ENCODE measurements around the gene ZNF688. TPM values are rescaled to one million over a fixed set of nuclear protein-coding genes. Genes with fewer than 3 reads are reported as not detected.

ZNF688 gene
- total RNA-seq, 4 donors from 2014 or later: 9.9 to 33.0 (median 20.0) TPM

DNA sequence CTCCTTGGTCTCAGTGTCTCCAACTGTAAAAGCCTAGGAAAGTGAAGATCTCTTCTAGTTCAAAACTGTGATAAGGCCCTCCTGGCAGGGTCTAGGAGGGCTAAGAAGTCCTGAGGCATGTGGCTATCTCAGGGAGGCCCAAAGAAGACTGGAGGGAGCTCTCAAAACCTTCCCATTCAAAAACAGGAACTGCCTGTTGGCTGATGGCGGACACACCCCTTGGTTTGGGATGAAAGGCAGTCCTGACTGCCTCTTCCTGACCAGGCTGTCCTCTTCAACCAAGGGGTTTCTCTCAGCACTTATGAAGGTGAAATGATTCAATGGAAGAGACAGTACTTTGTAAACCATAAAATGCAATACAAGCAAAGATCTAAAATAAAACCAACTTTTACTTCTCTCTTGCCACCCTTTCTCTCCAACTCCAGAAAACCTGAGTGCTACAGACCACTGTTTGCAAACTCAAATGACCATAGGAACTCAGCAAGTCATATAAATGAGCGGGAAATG lies 18.1 kb downstream of the ZNF688 start:
- H3K27me3 ChIP-seq: no peaks in the 10 kb centered on the region
- TF ChIP-seq, protein P1, sequence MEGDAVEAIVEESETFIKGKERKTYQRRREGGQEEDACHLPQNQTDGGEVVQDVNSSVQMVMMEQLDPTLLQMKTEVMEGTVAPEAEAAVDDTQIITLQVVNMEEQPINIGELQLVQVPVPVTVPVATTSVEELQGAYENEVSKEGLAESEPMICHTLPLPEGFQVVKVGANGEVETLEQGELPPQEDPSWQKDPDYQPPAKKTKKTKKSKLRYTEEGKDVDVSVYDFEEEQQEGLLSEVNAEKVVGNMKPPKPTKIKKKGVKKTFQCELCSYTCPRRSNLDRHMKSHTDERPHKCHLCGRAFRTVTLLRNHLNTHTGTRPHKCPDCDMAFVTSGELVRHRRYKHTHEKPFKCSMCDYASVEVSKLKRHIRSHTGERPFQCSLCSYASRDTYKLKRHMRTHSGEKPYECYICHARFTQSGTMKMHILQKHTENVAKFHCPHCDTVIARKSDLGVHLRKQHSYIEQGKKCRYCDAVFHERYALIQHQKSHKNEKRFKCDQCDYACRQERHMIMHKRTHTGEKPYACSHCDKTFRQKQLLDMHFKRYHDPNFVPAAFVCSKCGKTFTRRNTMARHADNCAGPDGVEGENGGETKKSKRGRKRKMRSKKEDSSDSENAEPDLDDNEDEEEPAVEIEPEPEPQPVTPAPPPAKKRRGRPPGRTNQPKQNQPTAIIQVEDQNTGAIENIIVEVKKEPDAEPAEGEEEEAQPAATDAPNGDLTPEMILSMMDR (IDR thresholded peaks at IDR 0.05): no peak
- TF ChIP-seq POLR2A (IDR thresholded peaks at IDR 0.05) (no peak), EP300 (IDR thresholded peaks at IDR 0.05) (no peak), POLR2AphosphoS5 (IDR thresholded peaks at IDR 0.05) (no peak)
- no peaks in the 10 kb centered on the region for H3K9me3 ChIP-seq
- H3K27ac ChIP-seq: no peak overlapping the region
- peaks cover 31% of the 10 kb centered on the region for H3K36me3 ChIP-seq
- H3K4me1 ChIP-seq: peaks cover 34% of the 10 kb centered on the region
- 78% methylated on average over 2 of the region's 2 CpGs for WGBS
- no peak overlapping the region for H3K4me3 ChIP-seq
- DNase-seq (ENCODE audit: low spot score in 2 of 2): no peak

GRCh38 chr16:30552956-30553355 lies 18.6 kb downstream of the ZNF688 start:
- H3K27me3 ChIP-seq: no peaks in the 10 kb centered on the region
- H3K4me3 ChIP-seq: no peak overlapping the region
- H3K9me3 ChIP-seq: no peaks in the 10 kb centered on the region
- no peak for DNase-seq (ENCODE audit: low spot score in 2 of 2)
- WGBS: 95% methylated on average over 4 of the region's 4 CpGs
- H3K27ac ChIP-seq: no peak overlapping the region
- no peak for TF ChIP-seq EP300 (IDR thresholded peaks at IDR 0.05)
- TF ChIP-seq, protein P1 (IDR thresholded peaks at IDR 0.05): no peak
- TF ChIP-seq POLR2AphosphoS5 (IDR thresholded peaks at IDR 0.05): no peak
- TF ChIP-seq POLR2A (IDR thresholded peaks at IDR 0.05): no peak
- peaks cover 33% of the 10 kb centered on the region for H3K4me1 ChIP-seq
- peaks cover 31% of the 10 kb centered on the region for H3K36me3 ChIP-seq

- Histone ChIP-seq H3K27me3 (no peaks in the 10 kb centered on the region), H3K36me3 (peaks cover 31% of the 10 kb centered on the region), H3K27ac (no peak overlapping the region), H3K9me3 (no peaks in the 10 kb centered on the region), H3K4me1 (peaks cover 23% of the 10 kb centered on the region), H3K4me3 (no peak overlapping the region)
- WGBS: 64% methylated on average over 3 of the region's 3 CpGs
- no peak for DNase-seq (ENCODE audit: low spot score in 2 of 2)
- TF ChIP-seq, protein P1 (IDR thresholded peaks at IDR 0.05): no peak
- TF ChIP-seq POLR2AphosphoS5 (IDR thresholded peaks at IDR 0.05) (no peak), EP300 (IDR thresholded peaks at IDR 0.05) (no peak), POLR2A (IDR thresholded peaks at IDR 0.05) (no peak)
These were observed 19.7 kb downstream of the ZNF688 start for GRCh38 chr16:30551781-30552180.

DNA sequence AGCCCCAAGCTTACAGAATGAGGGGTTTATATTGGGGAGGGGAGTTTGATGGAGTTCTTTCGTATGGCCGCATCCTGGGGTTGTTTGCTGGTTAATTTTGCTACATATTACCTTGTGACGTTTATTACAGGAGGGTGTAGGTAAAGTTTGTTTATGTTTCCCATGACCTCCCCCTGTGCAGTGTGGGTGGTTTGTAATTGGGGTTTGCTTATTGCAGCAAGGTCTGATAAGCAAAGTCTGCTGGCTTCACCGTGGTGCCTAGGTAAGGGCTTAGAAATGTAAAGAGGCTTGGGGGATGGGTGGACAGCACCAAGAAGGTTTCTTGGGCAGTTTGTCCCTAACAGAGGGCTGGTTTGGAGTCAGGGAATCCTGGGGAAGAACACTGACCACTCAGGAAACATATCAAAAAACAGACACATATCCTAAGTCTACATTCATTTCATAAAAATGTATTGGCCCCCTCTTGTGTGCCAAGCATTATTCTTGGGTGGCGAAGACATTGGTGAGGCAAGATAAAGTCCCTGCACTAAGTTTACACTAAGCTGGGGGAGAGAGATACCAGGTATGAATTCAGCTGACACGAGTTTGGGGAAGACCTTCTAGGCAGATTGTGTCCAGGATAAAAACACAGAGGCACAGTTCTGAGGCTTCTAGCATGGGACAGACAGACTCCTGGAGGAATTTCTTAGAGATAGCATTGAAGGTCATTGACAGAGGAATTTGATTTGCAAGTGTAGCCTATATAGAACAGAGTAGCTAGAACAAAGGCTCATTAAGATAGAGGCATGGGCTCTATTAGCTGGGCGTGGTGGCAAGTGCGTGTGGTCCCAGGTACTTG lies 22.9 kb downstream of the ZNF688 start:
- DNase-seq (ENCODE audit: low spot score in 2 of 2): no peak
- TF ChIP-seq, protein P1 (IDR thresholded peaks at IDR 0.05): no peak
- no peak for TF ChIP-seq POLR2AphosphoS5 (IDR thresholded peaks at IDR 0.05)
- peaks cover 7% of the 10 kb centered on the region for H3K36me3 ChIP-seq
- no peaks in the 10 kb centered on the region for H3K9me3 ChIP-seq
- H3K27me3 ChIP-seq: no peaks in the 10 kb centered on the region
- peaks cover 15% of the 10 kb centered on the region for H3K4me1 ChIP-seq
- no peak overlapping the region for H3K27ac ChIP-seq
- 78% methylated on average over 8 of the region's 8 CpGs for WGBS
- no peak overlapping the region for H3K4me3 ChIP-seq

- WGBS: 74% methylated on average over 8 of the region's 8 CpGs
- no peak for DNase-seq (ENCODE audit: low spot score in 2 of 2)
- no peak for TF ChIP-seq EP300 (IDR thresholded peaks at IDR 0.05)
- TF ChIP-seq POLR2A (IDR thresholded peaks at IDR 0.05): no peak
- H3K27me3 ChIP-seq: no peaks in the 10 kb centered on the region
- no peak overlapping the region for H3K4me3 ChIP-seq
- peaks cover 5% of the 10 kb centered on the region for H3K4me1 ChIP-seq
- H3K36me3 ChIP-seq: no peaks in the 10 kb centered on the region
- no peak overlapping the region for H3K27ac ChIP-seq
- H3K9me3 ChIP-seq: no peaks in the 10 kb centered on the region
These were observed 25.4 kb downstream of the ZNF688 start for GRCh38 chr16:30546115-30546514.

Data from suprapubic skin (tissue), 4 donors.